ENCODE measurements around the gene USP51.

GRCh38 chrX:55522596-55523276 lies 33.1 kb upstream of the USP51 start:
- TF ChIP-seq, protein P1, sequence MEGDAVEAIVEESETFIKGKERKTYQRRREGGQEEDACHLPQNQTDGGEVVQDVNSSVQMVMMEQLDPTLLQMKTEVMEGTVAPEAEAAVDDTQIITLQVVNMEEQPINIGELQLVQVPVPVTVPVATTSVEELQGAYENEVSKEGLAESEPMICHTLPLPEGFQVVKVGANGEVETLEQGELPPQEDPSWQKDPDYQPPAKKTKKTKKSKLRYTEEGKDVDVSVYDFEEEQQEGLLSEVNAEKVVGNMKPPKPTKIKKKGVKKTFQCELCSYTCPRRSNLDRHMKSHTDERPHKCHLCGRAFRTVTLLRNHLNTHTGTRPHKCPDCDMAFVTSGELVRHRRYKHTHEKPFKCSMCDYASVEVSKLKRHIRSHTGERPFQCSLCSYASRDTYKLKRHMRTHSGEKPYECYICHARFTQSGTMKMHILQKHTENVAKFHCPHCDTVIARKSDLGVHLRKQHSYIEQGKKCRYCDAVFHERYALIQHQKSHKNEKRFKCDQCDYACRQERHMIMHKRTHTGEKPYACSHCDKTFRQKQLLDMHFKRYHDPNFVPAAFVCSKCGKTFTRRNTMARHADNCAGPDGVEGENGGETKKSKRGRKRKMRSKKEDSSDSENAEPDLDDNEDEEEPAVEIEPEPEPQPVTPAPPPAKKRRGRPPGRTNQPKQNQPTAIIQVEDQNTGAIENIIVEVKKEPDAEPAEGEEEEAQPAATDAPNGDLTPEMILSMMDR (IDR thresholded peaks at IDR 0.05) = no peak
- TF ChIP-seq POLR2AphosphoS5 (IDR thresholded peaks at IDR 0.05; ENCODE audit: low read depth, low read length) = no peak
- TF ChIP-seq REST (IDR thresholded peaks at IDR 0.05; ENCODE audit: insufficient read depth in 1 of 2, low read depth in 2 of 2, low read length in 1 of 2) = no peak
- TF ChIP-seq TCF7L2 (IDR thresholded peaks at IDR 0.05; ENCODE audit: low read depth, low read length) = no peak
- TF ChIP-seq SIN3A (IDR thresholded peaks at IDR 0.05; ENCODE audit: borderline replicate concordance, insufficient read depth, low read depth, low read length) = no peak

Data from Panc1 (cell line).